Hepatocyte (in vitro differentiated cells): Measurements from ENCODE around the gene CD99L2. TPM values are rescaled to one million over a fixed set of nuclear protein-coding genes. Genes with fewer than 3 reads are reported as not detected.

Experiments
- DNase-seq: peaks from one replicate; pipeline ENCODE4 v3.0.0-alpha.2; 2016; ENCODE audit warnings: low spot score
- H2AFZ ChIP-seq: fragments of 200-600 bp; sonication (generic); 2 replicates; pipeline ENCODE4 v1.6.0; 2016; ENCODE audit warnings: antibody characterized with exemption, mild to moderate bottlenecking
- H3K27ac ChIP-seq: fragments of 200-600 bp; sonication (generic); 2 replicates; pipeline ENCODE4 v1.5.1; 2016; ENCODE audit warnings: mild to moderate bottlenecking
- H3K27me3 ChIP-seq: fragments of 200-600 bp; sonication (generic); 2 replicates; pipeline ENCODE4 v1.6.1; 2016
- H3K36me3 ChIP-seq: fragments of 200-600 bp; sonication (generic); replicated peaks from 2 replicates; pipeline ENCODE4 v1.5.1; 2016; ENCODE audit warnings: low read depth; ENCODE audit not compliant: insufficient read depth
- H3K4me1 ChIP-seq: fragments of 200-600 bp; sonication (generic); 2 replicates; pipeline ENCODE4 v1.5.1; 2016; ENCODE audit warnings: mild to moderate bottlenecking, moderate library complexity; ENCODE audit not compliant: insufficient read depth
- H3K4me2 ChIP-seq: fragments of 200-600 bp; sonication (generic); 2 replicates; pipeline ENCODE4 v1.6.0; 2016
- H3K4me3 ChIP-seq: fragments of 200-600 bp; sonication (generic); 2 replicates; pipeline ENCODE4 v1.5.1; 2016; ENCODE audit warnings: mild to moderate bottlenecking
- H3K79me2 ChIP-seq: fragments of 200-600 bp; sonication (generic); 2 replicates; pipeline ENCODE4 v1.6.0; 2017; ENCODE audit warnings: mild to moderate bottlenecking
- H3K9me2 ChIP-seq: fragments of 200-600 bp; sonication (generic); replicated peaks from 2 replicates; pipeline ENCODE4 v1.6.0; 2017; ENCODE audit warnings: mild to moderate bottlenecking; ENCODE audit not compliant: insufficient read depth
- H3K9me3 ChIP-seq: fragments of 200-600 bp; sonication (generic); 2 replicates; pipeline ENCODE4 v1.5.1; 2016; ENCODE audit warnings: low read depth, mild to moderate bottlenecking
- H4K20me1 ChIP-seq: fragments of 200-600 bp; sonication (generic); 2 replicates; pipeline ENCODE4 v1.6.0; 2016; ENCODE audit warnings: mild to moderate bottlenecking; ENCODE audit not compliant: insufficient read depth, poor library complexity, severe bottlenecking
- EZH2 ChIP-seq: fragments of 200-600 bp; sonication (generic); IDR thresholded peaks from 2 replicates; pipeline ENCODE4 v1.6.1; 2016; ENCODE audit warnings: antibody characterized with exemption, mild to moderate bottlenecking, borderline replicate concordance
- EZH2phosphoT487 ChIP-seq: fragments of 200-600 bp; sonication (generic); IDR thresholded peaks from one replicate; pipeline ENCODE4 v1.6.1; 2018; ENCODE audit warnings: antibody characterized with exemption, mild to moderate bottlenecking, low read depth, moderate library complexity; ENCODE audit not compliant: unreplicated experiment, severe bottlenecking
- WGBS: methylation state at CpG from one replicate; pipeline ENCODE4 v1.1.6; 2016; ENCODE audit warnings: low lambda C conversion rate; ENCODE audit errors: missing lambda C conversion rate; 5-methylcytosine and 5-hydroxymethylcytosine counted together
- polyA plus RNA-seq: library from polyadenylated mRNA; unstranded; fragments of >200 nt; fragmentation: Nextera tagmentation; extraction: Ambion mirVana; gene quantifications from 2 replicates; pipeline ENCODE4 v1.2.1, GENCODE V29; 2016
- total RNA-seq: library from RNA; depleted of rRNA; stranded (reverse); fragments of >200 nt; gene quantifications from 2 replicates; pipeline ENCODE4 v1.2.3, GENCODE V29; 2014
- TF ChIP-seq, protein P1 (sequence below): fragments of 200-600 bp; sonication (generic); IDR thresholded peaks from 2 replicates; pipeline ENCODE4 v1.5.1; 2016; ENCODE audit warnings: antibody characterized with exemption, mild to moderate bottlenecking; ENCODE audit not compliant: poor library complexity

The CD99L2 gene
- total and polyA plus RNA-seq, 2 experiments from 2014 or later: 32.0 to 35.1 TPM

DNA sequence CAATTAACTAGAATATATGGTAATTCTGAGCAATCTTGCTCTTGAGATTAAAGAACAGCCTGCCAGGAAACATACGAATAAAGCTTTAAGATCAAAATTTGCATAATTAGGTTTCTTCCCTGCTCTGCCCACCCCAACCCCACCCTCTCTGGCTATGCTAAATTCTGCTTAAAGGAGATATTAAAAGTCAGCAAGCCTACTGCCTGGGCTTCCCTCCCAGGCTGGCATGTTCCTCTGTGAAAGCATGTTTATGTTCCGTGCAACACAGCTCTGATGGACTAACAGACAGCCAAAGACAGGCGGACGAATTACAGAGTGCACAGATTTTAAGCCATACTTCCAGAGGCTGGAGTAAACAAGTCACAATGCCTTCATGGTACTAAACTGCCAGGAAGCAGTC lies 28.4 kb downstream of the CD99L2 start:
- no peaks in the 10 kb centered on the region for H3K9me3 ChIP-seq
- peaks cover 3% of the 10 kb centered on the region for H4K20me1 ChIP-seq
- no peaks in the 10 kb centered on the region for H3K79me2 ChIP-seq
- H3K27ac ChIP-seq: no peak overlapping the region
- H3K27me3 ChIP-seq: no peaks in the 10 kb centered on the region
- no peak overlapping the region for H3K4me3 ChIP-seq
- 87% methylated on average over 4 of the region's 4 CpGs for WGBS
- no peaks in the 10 kb centered on the region for H3K9me2 ChIP-seq
- no peak overlapping the region for H2AFZ ChIP-seq
- H3K36me3 ChIP-seq: no peaks in the 10 kb centered on the region
- DNase-seq: no peak
- no peaks in the 10 kb centered on the region for H3K4me1 ChIP-seq
- TF ChIP-seq EZH2 (no peak), EZH2phosphoT487 (no peak)
- TF ChIP-seq, protein P1, sequence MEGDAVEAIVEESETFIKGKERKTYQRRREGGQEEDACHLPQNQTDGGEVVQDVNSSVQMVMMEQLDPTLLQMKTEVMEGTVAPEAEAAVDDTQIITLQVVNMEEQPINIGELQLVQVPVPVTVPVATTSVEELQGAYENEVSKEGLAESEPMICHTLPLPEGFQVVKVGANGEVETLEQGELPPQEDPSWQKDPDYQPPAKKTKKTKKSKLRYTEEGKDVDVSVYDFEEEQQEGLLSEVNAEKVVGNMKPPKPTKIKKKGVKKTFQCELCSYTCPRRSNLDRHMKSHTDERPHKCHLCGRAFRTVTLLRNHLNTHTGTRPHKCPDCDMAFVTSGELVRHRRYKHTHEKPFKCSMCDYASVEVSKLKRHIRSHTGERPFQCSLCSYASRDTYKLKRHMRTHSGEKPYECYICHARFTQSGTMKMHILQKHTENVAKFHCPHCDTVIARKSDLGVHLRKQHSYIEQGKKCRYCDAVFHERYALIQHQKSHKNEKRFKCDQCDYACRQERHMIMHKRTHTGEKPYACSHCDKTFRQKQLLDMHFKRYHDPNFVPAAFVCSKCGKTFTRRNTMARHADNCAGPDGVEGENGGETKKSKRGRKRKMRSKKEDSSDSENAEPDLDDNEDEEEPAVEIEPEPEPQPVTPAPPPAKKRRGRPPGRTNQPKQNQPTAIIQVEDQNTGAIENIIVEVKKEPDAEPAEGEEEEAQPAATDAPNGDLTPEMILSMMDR: no peak
- H3K4me2 ChIP-seq: no peak overlapping the region

DNA sequence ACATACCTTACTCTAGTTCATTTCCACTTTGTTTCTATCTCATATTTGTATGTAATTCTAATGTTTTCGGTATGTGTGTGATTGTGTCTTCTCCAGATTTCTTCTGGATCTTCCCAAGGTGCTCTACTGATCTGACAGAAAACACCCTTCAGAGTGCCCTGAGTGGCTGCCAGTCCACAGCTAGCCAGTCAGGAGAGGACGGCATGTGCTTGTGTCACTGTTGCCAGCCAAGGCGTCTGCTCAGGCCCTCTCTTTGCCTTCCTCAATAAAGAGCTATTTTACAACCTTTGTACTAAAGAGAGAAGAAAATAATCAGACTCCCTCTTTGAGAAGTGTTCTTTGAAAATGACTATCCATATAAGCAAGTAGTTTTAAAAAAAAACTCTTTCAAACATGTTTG lies 29.0 kb downstream of the CD99L2 start:
- 82% methylated on average over 3 of the region's 3 CpGs for WGBS

DNA sequence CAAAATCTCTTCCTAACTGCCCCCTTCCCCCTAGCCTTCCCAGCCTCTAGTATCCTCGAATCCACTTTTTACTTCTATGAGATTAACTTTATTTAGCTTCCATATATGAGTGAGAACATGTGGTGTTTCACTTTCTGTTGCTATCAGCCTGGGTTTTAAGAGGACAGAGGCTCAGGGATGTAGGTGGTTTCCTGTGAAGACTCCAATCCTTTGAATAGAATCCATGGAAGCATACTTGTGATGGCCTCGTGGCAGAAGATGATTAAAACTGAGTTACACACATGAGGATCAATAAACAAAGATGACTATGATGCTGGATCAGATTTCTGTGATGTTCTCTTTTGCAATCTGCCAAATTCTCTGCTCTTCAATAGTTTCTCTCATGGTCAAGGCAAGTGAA lies 29.8 kb downstream of the CD99L2 start:
- H3K27me3 ChIP-seq: no peaks in the 10 kb centered on the region
- H3K9me3 ChIP-seq: no peaks in the 10 kb centered on the region
- H4K20me1 ChIP-seq: peaks cover 3% of the 10 kb centered on the region
- no peak overlapping the region for H3K4me2 ChIP-seq
- no peaks in the 10 kb centered on the region for H3K4me1 ChIP-seq
- 60% methylated on average over 2 of the region's 2 CpGs for whole genome bisulfite sequencing
- DNase-seq: no peak
- no peak overlapping the region for H3K27ac ChIP-seq
- H2AFZ ChIP-seq: no peak overlapping the region
- H3K79me2 ChIP-seq: no peaks in the 10 kb centered on the region
- H3K36me3 ChIP-seq: no peaks in the 10 kb centered on the region
- H3K4me3 ChIP-seq: no peak overlapping the region
- TF ChIP-seq EZH2phosphoT487 (no peak), EZH2 (no peak)
- TF ChIP-seq, protein P1: no peak
- H3K9me2 ChIP-seq: no peaks in the 10 kb centered on the region

More for the DNA sequence above, 29.0 kb downstream of the CD99L2 start:
- H3K27ac ChIP-seq: no peak overlapping the region
- DNase-seq: no peak
- TF ChIP-seq, protein P1: no peak
- TF ChIP-seq EZH2phosphoT487 (no peak), EZH2 (no peak)
- H4K20me1 ChIP-seq: peaks cover 3% of the 10 kb centered on the region
- H3K9me2 ChIP-seq: no peaks in the 10 kb centered on the region
- H3K4me3 ChIP-seq: no peak overlapping the region
- no peaks in the 10 kb centered on the region for H3K4me1 ChIP-seq
- H3K27me3 ChIP-seq: no peaks in the 10 kb centered on the region
- no peaks in the 10 kb centered on the region for H3K36me3 ChIP-seq
- H3K79me2 ChIP-seq: no peaks in the 10 kb centered on the region
- no peak overlapping the region for H2AFZ ChIP-seq
- H3K4me2 ChIP-seq: no peak overlapping the region
- H3K9me3 ChIP-seq: no peaks in the 10 kb centered on the region

DNA sequence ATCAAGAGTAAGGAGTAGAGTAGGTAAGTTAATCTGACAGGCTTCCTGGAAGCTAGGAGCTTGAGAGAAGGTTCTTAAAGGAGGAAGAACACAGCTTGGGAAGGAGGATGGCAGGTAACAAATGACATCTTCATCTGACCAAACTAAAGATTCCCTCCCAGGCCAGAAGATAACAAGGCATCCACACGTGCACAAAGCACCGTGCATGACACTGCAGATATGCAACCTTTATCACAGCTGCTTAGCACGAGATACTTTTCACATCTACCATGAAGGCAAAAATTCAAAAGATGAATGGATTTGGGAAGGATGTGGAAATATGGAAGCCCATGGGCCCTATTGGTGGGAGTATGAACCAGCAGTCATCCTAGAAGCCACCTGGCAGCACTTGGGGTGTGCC lies 34.3 kb downstream of the CD99L2 start:
- no peak for DNase-seq
- no peaks in the 10 kb centered on the region for H3K9me2 ChIP-seq
- no peak overlapping the region for H3K27ac ChIP-seq
- no peak overlapping the region for H2AFZ ChIP-seq
- peaks cover 3% of the 10 kb centered on the region for H3K79me2 ChIP-seq
- whole genome bisulfite sequencing: 77% methylated on average over 3 of the region's 3 CpGs
- H3K36me3 ChIP-seq: no peaks in the 10 kb centered on the region
- no peaks in the 10 kb centered on the region for H3K4me1 ChIP-seq
- H4K20me1 ChIP-seq: no peaks in the 10 kb centered on the region
- no peak overlapping the region for H3K4me3 ChIP-seq
- no peaks in the 10 kb centered on the region for H3K9me3 ChIP-seq
- TF ChIP-seq EZH2 (no peak), EZH2phosphoT487 (no peak)
- TF ChIP-seq, protein P1: no peak
- H3K27me3 ChIP-seq: no peaks in the 10 kb centered on the region
- no peak overlapping the region for H3K4me2 ChIP-seq
